ENCODE data around the gene SPATA45.

- TF ChIP-seq, protein P1, sequence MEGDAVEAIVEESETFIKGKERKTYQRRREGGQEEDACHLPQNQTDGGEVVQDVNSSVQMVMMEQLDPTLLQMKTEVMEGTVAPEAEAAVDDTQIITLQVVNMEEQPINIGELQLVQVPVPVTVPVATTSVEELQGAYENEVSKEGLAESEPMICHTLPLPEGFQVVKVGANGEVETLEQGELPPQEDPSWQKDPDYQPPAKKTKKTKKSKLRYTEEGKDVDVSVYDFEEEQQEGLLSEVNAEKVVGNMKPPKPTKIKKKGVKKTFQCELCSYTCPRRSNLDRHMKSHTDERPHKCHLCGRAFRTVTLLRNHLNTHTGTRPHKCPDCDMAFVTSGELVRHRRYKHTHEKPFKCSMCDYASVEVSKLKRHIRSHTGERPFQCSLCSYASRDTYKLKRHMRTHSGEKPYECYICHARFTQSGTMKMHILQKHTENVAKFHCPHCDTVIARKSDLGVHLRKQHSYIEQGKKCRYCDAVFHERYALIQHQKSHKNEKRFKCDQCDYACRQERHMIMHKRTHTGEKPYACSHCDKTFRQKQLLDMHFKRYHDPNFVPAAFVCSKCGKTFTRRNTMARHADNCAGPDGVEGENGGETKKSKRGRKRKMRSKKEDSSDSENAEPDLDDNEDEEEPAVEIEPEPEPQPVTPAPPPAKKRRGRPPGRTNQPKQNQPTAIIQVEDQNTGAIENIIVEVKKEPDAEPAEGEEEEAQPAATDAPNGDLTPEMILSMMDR (IDR thresholded peaks at IDR 0.05) = no peak
- no peak for TF ChIP-seq POLR2A (IDR thresholded peaks at IDR 0.05)
Observed at GRCh38 chr1:212873518-212873917, 26.1 kb upstream of the SPATA45 start.

Data from esophagus squamous epithelium (tissue), 4 donors.